GM21367 (cell line): ENCODE measurements around the gene C1orf141.
"Not testable (repeated sequence)": the region's sequence is repeated elsewhere in the genome, so short reads cannot be mapped to it uniquely, and the experiment has no call there.

Experiments
- ATAC-seq: cut with Tn5 transposase; IDR thresholded peaks from one replicate; pipeline ENCODE4 v1.9.1; 2021; ENCODE audit not compliant: unreplicated experiment

C1orf141 gene

DNA sequence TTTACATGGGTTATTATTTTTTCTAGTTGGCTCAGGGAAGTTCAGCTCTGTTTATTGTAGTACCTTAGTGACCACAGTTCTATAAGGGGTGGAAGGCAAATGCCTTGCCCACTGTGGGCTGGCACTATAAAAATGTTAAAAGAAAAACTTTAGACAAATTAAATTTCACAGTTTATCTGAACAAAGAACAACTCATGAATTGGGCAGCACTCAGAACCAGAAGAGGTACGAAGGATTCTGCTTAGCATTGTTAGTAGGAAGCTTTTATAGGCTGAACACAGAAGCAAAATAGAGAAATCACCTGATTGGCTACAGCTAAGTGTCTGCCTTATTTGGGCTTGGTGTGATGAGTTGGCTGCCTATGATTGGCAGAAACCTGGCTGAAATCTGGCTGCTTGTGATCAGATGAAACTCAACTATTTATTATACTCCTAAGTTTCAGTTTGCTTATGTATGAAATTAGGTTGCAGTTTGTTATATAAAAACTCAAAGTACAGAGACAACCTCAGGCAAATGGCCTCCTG is 45.0 kb downstream of the C1orf141 start:
- ATAC-seq = no peak

DNA sequence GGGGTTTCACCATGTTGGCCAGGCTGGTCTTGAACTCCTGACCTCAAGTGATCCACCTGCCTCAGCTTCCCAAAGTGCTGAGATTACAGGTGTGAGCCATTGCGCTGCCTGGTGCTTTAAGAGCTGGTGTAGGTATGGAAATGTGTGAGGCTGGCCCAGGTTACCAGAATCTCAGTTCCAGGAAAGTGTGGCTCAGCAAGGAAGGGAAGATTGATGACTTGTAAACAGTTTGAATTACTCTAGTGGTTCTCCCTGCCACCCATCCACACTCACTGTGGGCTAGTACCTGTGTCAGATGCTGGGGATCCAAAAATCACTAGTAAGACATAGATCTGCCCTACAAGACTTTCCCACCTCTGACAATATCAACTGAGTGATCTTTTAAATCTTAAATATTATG is 46.3 kb downstream of the C1orf141 start:
- ATAC-seq = no peak

- no peak for ATAC-seq
Observed at GRCh38 chr1:67085326-67085725, 49.4 kb downstream of the C1orf141 start.

DNA sequence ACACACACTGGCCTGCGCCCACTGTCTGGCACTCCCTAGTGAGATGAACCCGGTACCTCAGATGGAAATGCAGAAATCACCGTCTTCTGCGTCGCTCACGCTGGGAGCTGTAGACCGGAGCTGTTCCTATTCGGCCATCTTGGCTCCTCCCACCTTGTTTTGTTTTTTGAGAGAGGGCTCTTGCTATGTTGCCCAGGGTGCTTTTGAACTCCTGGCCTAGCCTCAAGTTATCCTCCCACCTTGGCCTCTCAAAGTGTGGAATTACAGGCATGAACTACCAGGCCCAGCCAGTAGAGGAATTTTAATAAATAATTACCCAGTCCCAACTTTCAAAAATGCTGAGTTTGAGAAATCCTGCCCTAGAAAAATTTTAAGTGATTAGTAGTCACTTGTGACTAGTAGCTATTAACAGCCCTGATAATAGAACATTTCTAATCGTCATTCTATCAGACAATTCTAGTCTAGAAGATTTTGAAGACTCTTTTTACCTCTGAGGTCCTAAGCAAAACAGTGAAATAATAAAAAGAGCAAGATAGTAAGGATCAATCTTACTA is 49.9 kb downstream of the C1orf141 start:
- no peak for ATAC-seq

GRCh38 chr1:67078291-67078690 is 56.5 kb downstream of the C1orf141 start:
- ATAC-seq = no peak

- no peak for ATAC-seq
Observed at GRCh38 chr1:67077593-67077992, 57.2 kb downstream of the C1orf141 start.

DNA sequence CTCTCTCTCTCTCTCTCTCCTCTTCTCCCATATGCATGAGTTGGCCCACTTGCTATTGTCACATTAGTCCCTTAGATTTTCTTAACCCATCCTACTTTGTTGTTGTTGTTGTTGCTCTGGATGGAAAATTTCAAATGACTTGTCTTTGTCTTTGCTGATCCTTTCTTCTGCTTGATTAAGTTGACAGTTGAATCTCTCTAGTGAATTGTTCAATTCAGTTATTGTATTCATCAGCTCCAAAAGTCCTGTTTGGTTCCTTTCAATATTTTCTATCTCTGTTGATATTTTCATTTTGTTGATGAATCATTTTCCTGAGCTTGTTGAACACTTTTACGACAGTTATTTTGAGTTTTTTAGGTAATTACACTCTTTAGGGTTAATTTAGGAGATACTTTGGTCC is 62.0 kb downstream of the C1orf141 start:
- ATAC-seq = no peak

- ATAC-seq = not testable (repeated sequence)
Observed at GRCh38 chr1:67067655-67068054, 67.1 kb downstream of the C1orf141 start.

DNA sequence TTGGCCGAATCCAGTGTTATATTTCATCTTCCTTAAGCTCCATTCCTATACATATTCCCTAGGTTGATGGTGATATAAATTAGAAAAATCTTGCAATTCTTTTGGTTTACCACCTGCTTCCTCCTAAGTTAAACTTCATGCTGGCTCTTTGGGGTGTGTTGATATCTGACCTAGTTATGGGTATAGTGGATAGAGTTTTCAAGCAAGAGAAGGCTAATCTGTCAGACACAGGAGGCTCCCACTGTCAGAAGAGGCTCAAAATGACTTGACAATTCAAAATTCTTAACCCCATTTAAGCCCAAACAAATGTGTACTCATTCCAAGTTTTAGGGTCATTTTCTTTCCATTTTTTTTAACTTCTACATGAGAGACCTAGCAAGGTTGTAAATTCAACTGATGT is 72.4 kb downstream of the C1orf141 start:
- ATAC-seq = no peak

DNA sequence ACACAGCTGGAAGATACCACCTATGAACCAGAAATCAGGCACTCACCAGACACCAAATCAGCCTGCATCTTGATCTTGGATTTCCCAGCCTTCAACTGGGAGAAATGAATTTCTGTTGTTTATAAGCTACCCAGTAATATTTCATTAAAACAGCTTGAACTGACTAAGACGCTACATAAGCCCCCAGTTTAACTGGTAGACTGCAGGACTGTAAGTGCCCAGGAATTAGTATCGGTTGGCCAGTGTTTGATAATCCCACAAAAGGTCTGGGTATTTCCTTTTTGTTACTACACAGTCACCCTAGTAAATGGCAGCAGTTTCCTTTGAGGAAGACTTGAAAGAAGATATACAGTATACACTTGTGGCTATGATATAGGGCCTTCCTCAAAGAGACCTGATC is 73.5 kb downstream of the C1orf141 start:
- no peak for ATAC-seq

DNA sequence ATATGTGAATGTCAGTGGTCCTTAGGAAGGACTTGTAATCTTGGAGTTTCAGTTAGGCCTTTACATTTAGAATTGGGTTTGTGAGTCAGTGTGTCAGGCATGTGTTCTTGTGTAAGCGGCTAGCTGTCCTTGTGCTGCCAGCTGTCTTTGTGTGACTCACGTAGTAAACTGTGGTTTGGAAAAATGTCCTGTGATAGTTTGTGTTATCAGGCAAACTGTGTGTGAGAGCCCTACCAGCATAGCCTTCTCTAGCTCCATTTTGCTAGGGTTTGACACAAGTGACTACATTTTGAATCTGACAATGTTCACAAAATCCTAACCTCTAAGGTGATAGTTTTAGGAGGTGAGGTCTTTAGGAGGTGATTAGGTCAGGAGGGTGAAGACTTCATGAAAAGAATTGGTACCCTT is 74.0 kb downstream of the C1orf141 start:
- no peak for ATAC-seq

GRCh38 chr1:67059346-67059745 is 75.4 kb downstream of the C1orf141 start:
- ATAC-seq = no peak

GRCh38 chr1:67058761-67059160 is 76.0 kb downstream of the C1orf141 start:
- no peak for ATAC-seq

DNA sequence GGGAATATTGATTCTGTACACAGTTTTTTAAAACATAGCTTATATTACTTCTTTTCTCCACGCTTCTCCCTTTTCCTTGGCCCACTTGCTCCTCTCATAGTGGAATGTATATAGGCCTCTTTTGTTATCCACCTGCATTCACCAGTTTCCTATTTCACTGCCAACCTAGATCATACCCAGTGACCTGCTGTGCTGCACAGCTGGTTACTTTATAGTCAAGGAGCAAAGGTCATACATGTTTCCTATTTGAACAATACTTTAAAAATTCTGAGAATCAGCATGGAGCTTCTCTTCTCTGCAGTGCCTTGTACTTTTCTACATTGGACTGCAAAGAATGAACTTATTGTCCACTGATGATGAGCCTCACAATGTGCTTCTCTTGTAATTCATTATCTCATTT is 76.5 kb downstream of the C1orf141 start:
- ATAC-seq = no peak

DNA sequence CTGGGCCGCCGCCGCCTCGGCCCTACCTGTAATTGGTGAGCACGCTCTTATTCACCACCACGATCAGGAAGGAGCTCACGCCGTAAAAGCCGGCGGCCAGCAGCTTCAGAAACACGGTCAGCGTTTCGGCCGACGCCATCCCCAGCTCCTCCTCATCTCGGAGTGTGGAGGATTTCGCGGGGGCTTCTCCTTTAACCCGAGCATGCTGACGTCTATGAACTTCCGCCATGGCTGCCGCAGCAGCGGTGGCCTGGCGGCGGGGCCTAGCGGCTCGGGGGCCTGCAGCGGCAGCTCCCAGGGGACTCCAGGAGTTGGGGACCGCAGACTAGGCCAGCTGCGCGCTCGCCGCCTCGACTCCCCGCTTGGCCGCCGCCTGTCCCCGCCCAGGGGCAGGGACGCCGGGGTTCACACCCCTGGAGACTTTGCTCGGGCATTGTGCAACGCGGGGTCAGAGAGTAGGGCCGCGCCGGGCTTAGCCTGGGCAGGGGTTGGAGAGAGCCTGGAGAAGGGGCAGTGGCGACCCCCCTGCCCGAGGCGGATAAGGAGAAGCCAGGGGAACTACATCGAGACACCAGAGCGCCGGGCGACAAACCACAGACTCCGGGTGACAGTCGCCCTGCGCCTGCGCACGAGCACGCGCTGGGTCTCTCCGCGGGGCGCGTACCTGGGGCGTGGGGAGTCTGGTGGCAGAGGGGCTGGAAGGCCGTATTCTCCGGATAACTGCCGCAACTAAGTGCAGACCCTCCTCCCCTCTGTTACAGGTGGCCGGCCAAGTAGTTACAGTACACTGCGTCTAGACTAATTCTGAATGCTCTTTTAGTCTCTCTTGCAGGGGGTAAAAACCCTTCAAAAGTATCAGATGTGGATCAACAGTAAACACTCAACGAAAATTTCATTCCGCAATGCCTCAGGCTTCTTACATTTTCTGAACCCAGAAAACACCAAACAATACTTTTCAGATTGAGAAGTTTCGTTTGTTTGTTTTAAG is 80.7 kb downstream of the C1orf141 start, which contains the start of gene SLC35D1:
TSS of gene SLC35D1 (minus strand) at position 364 of the 988 bp plus-strand sequence. CDS start at position 229, 135 bp downstream.
- ATAC-seq = peak; percentile 77

DNA sequence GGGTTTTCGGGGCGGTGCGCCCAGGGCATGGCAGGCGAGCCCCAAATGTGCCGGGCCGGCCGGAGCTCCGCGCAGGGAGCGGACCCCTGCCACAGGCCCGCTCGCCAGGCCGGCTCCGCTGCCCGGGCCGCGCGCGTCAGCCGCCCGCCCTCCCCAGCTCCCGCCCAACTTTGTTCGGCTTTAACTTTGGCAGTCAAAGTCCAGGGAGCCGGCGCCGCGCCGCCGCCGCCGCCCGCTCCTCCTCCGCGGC is 81.3 kb downstream of the C1orf141 start:
- peak; percentile 29 for ATAC-seq

DNA sequence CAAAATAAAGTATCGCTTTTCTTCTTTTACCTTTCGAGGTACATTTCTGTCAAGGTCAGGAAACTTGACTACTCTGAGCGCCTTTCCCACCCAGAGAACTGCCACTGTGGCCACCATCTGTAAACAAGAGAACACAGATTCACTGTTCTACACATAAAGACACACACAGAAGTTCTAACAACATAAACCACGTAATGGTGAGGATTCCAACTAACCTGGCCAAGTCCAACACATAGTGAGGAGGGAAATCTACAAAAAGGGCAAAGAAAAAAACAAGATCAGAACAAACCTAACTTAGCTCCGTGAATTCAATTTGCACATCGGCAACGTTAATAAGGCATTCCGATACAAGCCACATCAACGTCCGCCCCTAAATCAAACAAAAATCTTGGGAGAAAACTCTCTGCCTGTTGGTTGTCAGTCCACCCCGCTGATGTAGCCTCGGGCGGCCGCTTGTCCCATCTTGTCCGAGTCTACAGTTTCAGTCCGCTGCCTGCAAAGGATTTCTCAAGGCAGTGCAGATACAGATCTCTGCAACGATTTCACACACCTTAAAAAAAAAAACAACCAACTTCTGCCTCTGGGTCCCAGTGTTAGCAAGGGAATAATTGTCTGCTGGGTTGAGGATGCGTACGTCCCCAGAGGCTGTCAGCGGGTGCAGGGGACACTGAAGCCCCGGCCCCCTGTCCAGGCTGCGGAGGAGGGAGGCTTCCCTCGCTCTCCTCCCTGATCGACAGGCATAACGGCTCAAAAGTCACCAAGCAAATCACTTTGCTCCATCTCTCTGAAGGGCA is 81.8 kb downstream of the C1orf141 start:
- peak; percentile 15 for ATAC-seq

DNA sequence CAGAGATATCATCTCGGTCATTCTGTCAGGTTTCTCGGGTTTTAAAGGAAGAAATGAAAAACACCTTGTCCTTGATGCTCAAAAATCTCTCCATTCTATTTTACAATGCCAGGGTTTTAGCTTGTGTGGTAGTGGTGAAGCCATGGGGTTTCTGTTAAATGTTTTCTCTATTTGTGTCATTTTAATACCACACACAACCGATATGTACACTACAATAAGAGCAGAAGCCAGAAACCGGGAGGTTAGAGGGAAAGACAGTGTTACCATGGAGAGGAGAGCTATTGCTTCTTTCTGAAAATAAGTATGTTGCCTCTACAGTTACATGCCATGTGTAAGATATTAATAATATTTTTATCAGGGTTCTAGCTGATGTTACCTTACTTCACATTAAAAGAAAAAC is 83.6 kb downstream of the C1orf141 start:
- ATAC-seq = no peak

GRCh38 chr1:67044631-67045270 is 90.0 kb downstream of the C1orf141 start:
- ATAC-seq = no peak

DNA sequence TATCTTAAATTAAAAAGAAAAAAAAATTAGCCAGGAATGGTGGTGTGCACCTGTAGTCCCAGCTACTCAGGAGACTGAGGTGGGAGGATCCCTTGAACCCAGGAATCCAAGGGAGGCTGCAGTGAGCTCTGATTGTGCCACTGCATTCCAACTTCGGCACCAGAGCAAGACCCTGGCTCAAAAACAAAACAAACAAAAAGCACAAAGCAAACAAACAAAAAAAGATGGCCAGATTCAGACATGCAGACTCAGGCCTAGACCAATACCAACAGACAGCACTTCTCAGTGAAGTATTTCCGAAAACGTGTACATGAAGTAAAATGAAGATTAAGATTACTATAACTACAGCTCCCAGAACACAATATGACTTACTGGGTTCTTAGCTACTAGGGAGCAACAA is 91.4 kb downstream of the C1orf141 start:
- ATAC-seq = no peak
